GM23248 (cell line): ENCODE results near the gene AIMP1. TPM values are rescaled to one million over a fixed set of nuclear protein-coding genes. Genes with fewer than 3 reads are reported as not detected.
"Not testable (repeated sequence)": the region's sequence is repeated elsewhere in the genome, so short reads cannot be mapped to it uniquely, and the experiment has no call there.

Experiments
- DNase-seq: peaks from one replicate; pipeline ENCODE4 v3.0.0-alpha.2; 2015
- H2AFZ ChIP-seq: fragments of 200-600 bp; sonication (generic); 2 replicates; pipeline ENCODE4 v1.6.1; 2016; ENCODE audit warnings: antibody characterized with exemption
- H3F3A ChIP-seq: fragments of 200-600 bp; sonication (generic); 2 replicates; pipeline ENCODE4 v1.6.1; 2016; ENCODE audit warnings: mild to moderate bottlenecking, antibody characterized with exemption, mixed run types; ENCODE audit not compliant: insufficient read depth
- H3K27ac ChIP-seq: fragments of 200-600 bp; sonication (generic); 2 replicates; pipeline ENCODE4 v1.5.1; 2016; ENCODE audit warnings: mild to moderate bottlenecking
- H3K27me3 ChIP-seq: fragments of 200-600 bp; sonication (generic); replicated peaks from 2 replicates; pipeline ENCODE4 v1.6.1; 2016; ENCODE audit warnings: mild to moderate bottlenecking; ENCODE audit not compliant: insufficient read depth
- H3K36me3 ChIP-seq: fragments of 200-600 bp; sonication (generic); 2 replicates; pipeline ENCODE4 v1.6.1; 2016; ENCODE audit warnings: low read depth, mild to moderate bottlenecking
- H3K4me1 ChIP-seq: fragments of 200-600 bp; sonication (generic); 2 replicates; pipeline ENCODE4 v1.6.1; 2016; ENCODE audit warnings: mild to moderate bottlenecking; ENCODE audit not compliant: insufficient read depth
- H3K4me2 ChIP-seq: fragments of 200-600 bp; sonication (generic); one replicate; pipeline ENCODE4 v1.6.1; 2016; ENCODE audit warnings: mild to moderate bottlenecking; ENCODE audit not compliant: unreplicated experiment
- H3K4me3 ChIP-seq: fragments of 200-600 bp; sonication (generic); 2 replicates; pipeline ENCODE4 v1.5.1; 2016; ENCODE audit warnings: mild to moderate bottlenecking
- H3K79me2 ChIP-seq: fragments of 200-600 bp; sonication (generic); 2 replicates; pipeline ENCODE4 v1.6.1; 2016; ENCODE audit warnings: mild to moderate bottlenecking; ENCODE audit not compliant: insufficient read depth
- H3K9ac ChIP-seq: fragments of 200-600 bp; sonication (generic); 2 replicates; pipeline ENCODE4 v1.6.1; 2016; ENCODE audit warnings: mild to moderate bottlenecking
- H3K9me2 ChIP-seq: fragments of 200-600 bp; sonication (generic); 2 replicates; pipeline ENCODE4 v1.6.1; 2016; ENCODE audit warnings: mixed run types, mild to moderate bottlenecking, moderate library complexity; ENCODE audit not compliant: insufficient read depth
- H3K9me3 ChIP-seq: fragments of 200-600 bp; sonication (generic); one replicate; pipeline ENCODE4 v1.6.1; 2017; ENCODE audit warnings: low read depth
- H4K20me1 ChIP-seq: fragments of 200-600 bp; sonication (generic); 2 replicates; pipeline ENCODE4 v1.6.0; 2016; ENCODE audit not compliant: insufficient read depth
- EZH2 ChIP-seq: fragments of 200-600 bp; sonication (generic); IDR thresholded peaks from 2 replicates; pipeline ENCODE4 v1.6.1; 2018; ENCODE audit warnings: antibody characterized with exemption, mild to moderate bottlenecking; ENCODE audit not compliant: insufficient read depth, poor library complexity, severe bottlenecking
- EZH2phosphoT487 ChIP-seq: fragments of 200-600 bp; sonication (generic); IDR thresholded peaks from 2 replicates; pipeline ENCODE4 v1.6.1; 2018; ENCODE audit warnings: antibody characterized with exemption, moderate library complexity, mild to moderate bottlenecking, low read depth; ENCODE audit not compliant: insufficient read depth
- WGBS, 2 experiments: methylation state at CpG; one replicate each; pipeline ENCODE4 v1.1.6; 2015 to 2017; ENCODE audit warnings: low lambda C conversion rate in 2 of 2, low coverage in 1 of 2; ENCODE audit errors: missing lambda C conversion rate in 2 of 2; 5-methylcytosine and 5-hydroxymethylcytosine counted together
- in situ Hi-C: fragments of 300-500 bp; cut with MboI; formaldehyde crosslinking; loops from 2 replicates; pipeline ENCODE4 v1.15.0; 2020
- polyA plus RNA-seq: library from polyadenylated mRNA; unstranded; fragments of >200 nt; fragmentation: Nextera tagmentation; extraction: Ambion mirVana; gene quantifications from 2 replicates; pipeline ENCODE4 v1.2.1, GENCODE V29; 2016
- total RNA-seq: library from RNA; depleted of rRNA; stranded (reverse); fragments of >200 nt; shearing (Covaris generic); gene quantifications from 2 replicates; pipeline ENCODE4 v1.2.3, GENCODE V29; 2014; rRNA removed

AIMP1 gene
- total and polyA plus RNA-seq, 2 experiments from 2014 or later = 45.5 to 101 TPM

DNA sequence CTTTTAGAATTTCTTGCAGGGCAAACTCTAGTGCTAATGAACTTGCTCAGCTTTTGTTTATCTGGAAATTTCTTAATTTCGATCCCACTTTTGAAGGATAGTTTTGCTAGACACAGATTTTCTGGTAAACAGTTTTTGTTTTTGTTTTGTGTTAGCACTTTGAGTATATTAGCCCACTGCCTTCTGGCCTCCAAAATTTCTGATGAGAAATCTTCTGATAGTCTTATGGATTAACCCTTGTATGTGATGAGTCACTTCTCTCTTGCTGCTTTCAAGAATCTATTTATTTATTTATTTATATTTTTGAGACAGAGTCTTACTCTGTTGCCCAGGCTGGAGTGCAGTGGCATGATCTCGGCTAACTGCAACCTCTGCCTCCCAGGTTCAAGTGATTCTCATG is 79.2 kb downstream of the AIMP1 start:
- no peak for DNase-seq
- no peak overlapping the region for H3K27ac ChIP-seq
- no peak overlapping the region for H3K9ac ChIP-seq
- WGBS, 2 experiments = 35 to 58% methylated on average over 2 of the region's 2 CpGs
- peaks cover 5% of the 10 kb centered on the region for H3K9me3 ChIP-seq
- no peaks in the 10 kb centered on the region for H3F3A ChIP-seq
- H4K20me1 ChIP-seq = no peaks in the 10 kb centered on the region
- H3K4me2 ChIP-seq = no peak overlapping the region
- H3K36me3 ChIP-seq = no peaks in the 10 kb centered on the region
- no peaks in the 10 kb centered on the region for H3K27me3 ChIP-seq
- in situ Hi-C loops = no loop called here
- H3K79me2 ChIP-seq = no peaks in the 10 kb centered on the region
- no peaks in the 10 kb centered on the region for H3K9me2 ChIP-seq
- TF ChIP-seq EZH2phosphoT487 (no peak), EZH2 (no peak)
- no peak overlapping the region for H2AFZ ChIP-seq
- no peaks in the 10 kb centered on the region for H3K4me1 ChIP-seq
- no peak overlapping the region for H3K4me3 ChIP-seq

GRCh38 chr4:106398898-106399297 is 82.5 kb downstream of the AIMP1 start:
- not testable (repeated sequence) for DNase-seq, H3K27me3 ChIP-seq, H2AFZ ChIP-seq

More at GRCh38 chr4:106398898-106399297, 82.5 kb downstream of the AIMP1 start:
- H3K36me3 ChIP-seq, in situ Hi-C loops, H3K27ac ChIP-seq, H4K20me1 ChIP-seq, H3F3A ChIP-seq, H3K9ac ChIP-seq, H3K9me3 ChIP-seq, H3K9me2 ChIP-seq, H3K4me1 ChIP-seq, H3K79me2 ChIP-seq, H3K4me3 ChIP-seq, H3K4me2 ChIP-seq: not testable (repeated sequence)
- WGBS, 2 experiments = 27 to 38% methylated on average over 2 to 4 of the region's 4 CpGs

Other genes starting within 250 kb of the AIMP1 start
- 38.2 and 45.8 TPM in 2 replicates for gene TBCK, start 341 bp upstream of the AIMP1 start, total RNA-seq
- 29.2 and 35.2 TPM in 2 replicates for gene TBCK, start 341 bp upstream of the AIMP1 start, polyA plus RNA-seq
- gene GIMD1, start 52.2 kb downstream of the AIMP1 start, total RNA-seq = not detected in 2 replicates
- 0.32 TPM in 1 of 2 replicates, not detected in the other for gene GIMD1, start 52.2 kb downstream of the AIMP1 start, polyA plus RNA-seq